Neural progenitor cell (in vitro differentiated cells): Measurements from ENCODE around the gene SLC39A6. TPM values are rescaled to one million over a fixed set of nuclear protein-coding genes. Genes with fewer than 3 reads are reported as not detected.

Experiments used
- DNase-seq: peaks from one replicate; pipeline ENCODE4 v3.0.0-alpha.2; 2016; ENCODE audit warnings: low spot score
- H2AFZ ChIP-seq: fragments of 200-600 bp; sonication (generic); replicated peaks from 2 replicates; pipeline ENCODE4 v1.6.1; 2016; ENCODE audit warnings: antibody characterized with exemption
- H3F3A ChIP-seq: fragments of 200-600 bp; sonication (generic); 2 replicates; pipeline ENCODE4 v1.6.1; 2016; ENCODE audit warnings: antibody characterized with exemption, low read depth
- H3K27ac ChIP-seq: fragments of 200-600 bp; sonication (generic); 2 replicates; pipeline ENCODE4 v1.5.1; 2016; ENCODE audit warnings: mild to moderate bottlenecking
- H3K27me3 ChIP-seq: fragments of 200-600 bp; sonication (generic); 2 replicates; pipeline ENCODE4 v1.6.1; 2016; ENCODE audit warnings: mild to moderate bottlenecking, moderate library complexity
- H3K36me3 ChIP-seq: fragments of 200-600 bp; sonication (generic); 2 replicates; pipeline ENCODE4 v1.5.1; 2016
- H3K4me1 ChIP-seq: fragments of 200-600 bp; sonication (generic); 2 replicates; pipeline ENCODE4 v1.6.1; 2016; ENCODE audit warnings: mixed run types
- H3K4me2 ChIP-seq: fragments of 200-600 bp; sonication (generic); 2 replicates; pipeline ENCODE4 v1.6.1; 2016
- H3K4me3 ChIP-seq: fragments of 200-600 bp; sonication (generic); 2 replicates; pipeline ENCODE4 v1.5.1; 2016
- H3K79me2 ChIP-seq: fragments of 200-600 bp; sonication (generic); 2 replicates; pipeline ENCODE4 v1.6.1; 2016; ENCODE audit warnings: low read depth
- H3K9ac ChIP-seq: fragments of 200-600 bp; sonication (generic); 2 replicates; pipeline ENCODE4 v1.6.1; 2016
- H3K9me3 ChIP-seq: fragments of 200-600 bp; sonication (generic); 2 replicates; pipeline ENCODE4 v1.5.1; 2016; ENCODE audit warnings: low read depth
- H4K20me1 ChIP-seq: fragments of 200-600 bp; sonication (generic); 2 replicates; pipeline ENCODE4 v1.6.1; 2016; ENCODE audit warnings: low read depth
- H3K27ac Mint-ChIP-seq: 3 replicates; pipeline ENCODE4 v1.8.0; 2021; ENCODE audit warnings: mixed read lengths
- H3K27me3 Mint-ChIP-seq: 2 replicates; pipeline ENCODE4 v1.8.0; 2022; ENCODE audit warnings: low read depth, mild to moderate bottlenecking, inconsistent platforms, moderate library complexity, mixed read lengths; ENCODE audit not compliant: insufficient read depth
- H3K36me3 Mint-ChIP-seq: 3 replicates; pipeline ENCODE4 v1.8.0; 2021; ENCODE audit warnings: mixed read lengths
- H3K4me1 Mint-ChIP-seq: 3 replicates; pipeline ENCODE4 v1.8.0; 2021; ENCODE audit warnings: mixed read lengths
- H3K4me3 Mint-ChIP-seq: 3 replicates; pipeline ENCODE4 v1.8.0; 2021; ENCODE audit warnings: mild to moderate bottlenecking, moderate library complexity, mixed read lengths
- H3K9me3 Mint-ChIP-seq: 3 replicates; pipeline ENCODE4 v1.8.0; 2020; ENCODE audit warnings: mixed read lengths
- EZH2 ChIP-seq: fragments of 200-600 bp; sonication (generic); IDR thresholded peaks from 2 replicates; pipeline ENCODE4 v1.6.1; 2017; ENCODE audit warnings: antibody characterized with exemption, mild to moderate bottlenecking, moderate library complexity
- EZH2phosphoT487 ChIP-seq: fragments of 200-600 bp; sonication (generic); IDR thresholded peaks from 2 replicates; pipeline ENCODE4 v1.6.1; 2017; ENCODE audit warnings: antibody characterized with exemption
- total RNA-seq: library from RNA; depleted of rRNA; stranded (reverse); fragments of >200 nt; gene quantifications from 2 replicates; pipeline ENCODE4 v1.2.3, GENCODE V29; 2015; ENCODE audit warnings: low replicate concordance
- TF ChIP-seq, protein P1 (sequence below): fragments of 200-600 bp; sonication (generic); IDR thresholded peaks from 2 replicates; pipeline ENCODE4 v1.5.1; 2017; ENCODE audit warnings: antibody characterized with exemption, mild to moderate bottlenecking

SLC39A6 gene
- total RNA-seq, 1 donor from 2014 or later, result 92.5 TPM

DNA sequence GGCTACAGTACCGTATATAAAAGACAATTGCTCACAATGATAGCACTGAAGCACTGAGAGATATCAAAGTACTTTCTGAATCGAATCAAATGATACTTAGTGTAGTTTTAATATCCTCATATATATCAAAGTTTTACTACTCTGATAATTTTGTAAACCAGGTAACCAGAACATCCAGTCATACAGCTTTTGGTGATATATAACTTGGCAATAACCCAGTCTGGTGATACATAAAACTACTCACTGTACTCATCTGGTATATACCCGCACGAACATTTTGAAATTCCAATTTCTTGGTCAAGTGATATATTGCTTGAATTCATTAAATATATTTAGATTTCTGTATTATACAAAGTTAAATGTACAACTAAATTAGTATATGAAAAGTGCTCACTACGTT is 20.5 kb downstream of the SLC39A6 start:
- no peak for TF ChIP-seq EZH2
- TF ChIP-seq, protein P1, sequence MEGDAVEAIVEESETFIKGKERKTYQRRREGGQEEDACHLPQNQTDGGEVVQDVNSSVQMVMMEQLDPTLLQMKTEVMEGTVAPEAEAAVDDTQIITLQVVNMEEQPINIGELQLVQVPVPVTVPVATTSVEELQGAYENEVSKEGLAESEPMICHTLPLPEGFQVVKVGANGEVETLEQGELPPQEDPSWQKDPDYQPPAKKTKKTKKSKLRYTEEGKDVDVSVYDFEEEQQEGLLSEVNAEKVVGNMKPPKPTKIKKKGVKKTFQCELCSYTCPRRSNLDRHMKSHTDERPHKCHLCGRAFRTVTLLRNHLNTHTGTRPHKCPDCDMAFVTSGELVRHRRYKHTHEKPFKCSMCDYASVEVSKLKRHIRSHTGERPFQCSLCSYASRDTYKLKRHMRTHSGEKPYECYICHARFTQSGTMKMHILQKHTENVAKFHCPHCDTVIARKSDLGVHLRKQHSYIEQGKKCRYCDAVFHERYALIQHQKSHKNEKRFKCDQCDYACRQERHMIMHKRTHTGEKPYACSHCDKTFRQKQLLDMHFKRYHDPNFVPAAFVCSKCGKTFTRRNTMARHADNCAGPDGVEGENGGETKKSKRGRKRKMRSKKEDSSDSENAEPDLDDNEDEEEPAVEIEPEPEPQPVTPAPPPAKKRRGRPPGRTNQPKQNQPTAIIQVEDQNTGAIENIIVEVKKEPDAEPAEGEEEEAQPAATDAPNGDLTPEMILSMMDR, result no peak
- TF ChIP-seq EZH2phosphoT487, result no peak
- Histone ChIP-seq H4K20me1 (no peaks in the 10 kb centered on the region), H2AFZ (no peak overlapping the region), H3K9me3 (no peaks in the 10 kb centered on the region), H3K27me3 (no peaks in the 10 kb centered on the region), H3K9ac (no peak overlapping the region), H3F3A (no peaks in the 10 kb centered on the region), H3K27ac (no peak overlapping the region), H3K4me1 (no peaks in the 10 kb centered on the region), H3K36me3 (peaks cover 19% of the 10 kb centered on the region), H3K4me3 (no peak overlapping the region), H3K79me2 (no peaks in the 10 kb centered on the region), H3K4me2 (no peak overlapping the region)
- DNase-seq, result no peak
- peaks cover 3% of the 10 kb centered on the region for H3K9me3 Mint-ChIP-seq
- H3K27me3 Mint-ChIP-seq, result peaks cover 2% of the 10 kb centered on the region
- no peak overlapping the region for H3K4me3 Mint-ChIP-seq
- H3K4me1 Mint-ChIP-seq, result no peaks in the 10 kb centered on the region
- peaks cover 21% of the 10 kb centered on the region for H3K36me3 Mint-ChIP-seq
- no peak overlapping the region for H3K27ac Mint-ChIP-seq

DNA sequence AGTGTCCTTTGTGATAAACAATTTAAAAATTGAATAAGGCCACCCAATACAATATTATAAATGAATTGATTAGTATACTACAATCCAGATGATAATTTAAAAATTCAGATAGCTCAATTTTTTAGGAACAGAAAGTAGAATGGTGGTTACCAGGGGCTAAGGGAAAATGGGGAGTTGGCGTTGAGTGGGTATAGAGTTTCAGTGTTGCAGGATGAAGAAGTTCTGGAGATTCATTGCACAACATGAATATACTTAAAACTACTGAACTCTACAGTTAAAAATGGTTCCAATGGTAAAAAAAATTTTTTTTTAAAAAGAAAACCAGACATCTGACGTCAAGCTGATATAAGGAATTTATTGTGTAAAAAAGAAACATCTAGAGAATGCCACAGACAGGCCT is 20.9 kb downstream of the SLC39A6 start:
- Histone ChIP-seq H2AFZ (no peak overlapping the region), H3K9me3 (no peaks in the 10 kb centered on the region), H3K36me3 (peaks cover 19% of the 10 kb centered on the region), H3K79me2 (no peaks in the 10 kb centered on the region), H3K4me3 (no peak overlapping the region), H3F3A (no peaks in the 10 kb centered on the region), H3K27me3 (no peaks in the 10 kb centered on the region), H3K4me2 (no peak overlapping the region), H3K4me1 (no peaks in the 10 kb centered on the region), H4K20me1 (no peaks in the 10 kb centered on the region), H3K9ac (no peak overlapping the region), H3K27ac (no peak overlapping the region)
- Mint-ChIP-seq H3K27me3 (peaks cover 2% of the 10 kb centered on the region), H3K9me3 (peaks cover 3% of the 10 kb centered on the region), H3K36me3 (peaks cover 19% of the 10 kb centered on the region), H3K4me1 (no peaks in the 10 kb centered on the region), H3K27ac (no peak overlapping the region), H3K4me3 (no peak overlapping the region)
- DNase-seq, result no peak
- TF ChIP-seq EZH2phosphoT487 (no peak), EZH2 (no peak)
- TF ChIP-seq, protein P1, result no peak

DNA sequence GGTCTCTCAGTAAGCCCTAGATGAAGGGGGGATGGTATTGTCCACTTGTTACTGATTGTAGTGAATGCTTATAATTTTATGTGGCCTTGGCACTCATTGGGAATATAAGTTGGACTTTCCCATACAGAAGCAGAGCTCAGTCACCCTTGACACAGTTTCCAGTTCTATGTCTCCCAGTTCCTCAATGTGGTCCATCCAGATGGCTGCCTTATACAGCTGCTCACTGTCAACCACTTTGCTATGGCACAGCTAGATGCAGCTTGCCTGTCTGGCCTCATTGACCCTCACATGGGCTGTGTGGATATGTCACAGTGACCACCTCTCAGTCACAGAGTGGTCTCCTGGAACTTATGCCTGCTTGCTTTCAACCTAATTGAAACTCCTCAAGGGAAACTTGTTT is 21.7 kb downstream of the SLC39A6 start:
- Mint-ChIP-seq H3K4me3 (no peak overlapping the region), H3K27me3 (peaks cover 4% of the 10 kb centered on the region), H3K4me1 (no peaks in the 10 kb centered on the region), H3K36me3 (peaks cover 15% of the 10 kb centered on the region), H3K9me3 (peaks cover 8% of the 10 kb centered on the region), H3K27ac (no peak overlapping the region)
- Histone ChIP-seq H3K36me3 (peaks cover 17% of the 10 kb centered on the region), H3K27ac (no peak overlapping the region), H3F3A (no peaks in the 10 kb centered on the region), H3K4me2 (no peak overlapping the region), H3K79me2 (no peaks in the 10 kb centered on the region), H3K9ac (no peak overlapping the region), H3K9me3 (no peaks in the 10 kb centered on the region), H4K20me1 (no peaks in the 10 kb centered on the region), H3K4me1 (no peaks in the 10 kb centered on the region), H2AFZ (no peak overlapping the region), H3K4me3 (no peak overlapping the region), H3K27me3 (no peaks in the 10 kb centered on the region)
- no peak for DNase-seq
- no peak for TF ChIP-seq EZH2phosphoT487

DNA sequence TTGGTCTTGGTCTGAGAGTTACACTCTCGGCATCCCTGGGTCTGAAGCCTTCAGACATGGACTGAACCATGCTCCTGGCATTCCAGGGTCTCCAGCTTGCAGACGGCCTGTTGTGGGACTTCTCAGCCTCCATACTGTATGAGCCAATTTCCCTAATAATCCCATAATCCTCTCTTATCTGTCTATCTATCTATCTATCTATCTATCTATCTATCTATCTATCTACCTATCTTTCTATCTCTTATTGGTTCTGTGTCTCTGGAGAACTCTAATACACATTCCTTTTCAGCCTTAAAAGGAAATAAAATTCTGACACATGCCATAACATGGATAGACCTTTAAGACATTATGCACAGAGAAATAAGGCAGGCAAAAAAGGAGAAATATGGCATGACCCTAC is 24.4 kb downstream of the SLC39A6 start:
- no peak overlapping the region for H3K4me3 Mint-ChIP-seq
- H3K36me3 Mint-ChIP-seq, result peaks cover 5% of the 10 kb centered on the region
- H3K4me1 Mint-ChIP-seq, result no peaks in the 10 kb centered on the region
- no peaks in the 10 kb centered on the region for H3F3A ChIP-seq
- H3K9ac ChIP-seq, result no peak overlapping the region
- H4K20me1 ChIP-seq, result no peaks in the 10 kb centered on the region
- DNase-seq, result no peak
- no peak overlapping the region for H3K27ac Mint-ChIP-seq
- no peaks in the 10 kb centered on the region for H3K4me1 ChIP-seq
- TF ChIP-seq, protein P1, result no peak
- no peak overlapping the region for H2AFZ ChIP-seq
- H3K4me3 ChIP-seq, result no peak overlapping the region
- H3K9me3 Mint-ChIP-seq, result peaks cover 10% of the 10 kb centered on the region
- no peaks in the 10 kb centered on the region for H3K79me2 ChIP-seq
- H3K36me3 ChIP-seq, result peaks cover 12% of the 10 kb centered on the region
- peaks cover 4% of the 10 kb centered on the region for H3K27me3 Mint-ChIP-seq
- no peak overlapping the region for H3K27ac ChIP-seq
- no peaks in the 10 kb centered on the region for H3K9me3 ChIP-seq
- no peaks in the 10 kb centered on the region for H3K27me3 ChIP-seq
- no peak overlapping the region for H3K4me2 ChIP-seq
